Spinal cord (tissue), 10 donors: ENCODE results near the gene CWC27. TPM values are rescaled to one million over a fixed set of nuclear protein-coding genes. Genes with fewer than 3 reads are reported as not detected.
"Not testable (repeated sequence)": the region's sequence is repeated elsewhere in the genome, so short reads cannot be mapped to it uniquely, and the experiment has no call there.

Source experiments
- DNase-seq, 6 donors: peaks; one replicate each; pipeline versions ENCODE4 v3.0.0 to v3.0.0-alpha.2; 2013 to 2015; ENCODE audit warnings: low spot score in 6 of 6, low read depth in 4 of 6
- H3K27ac ChIP-seq: one replicate; pipeline ENCODE4 v1.5.1; 2013; ENCODE audit warnings: low read depth, low read length, control low read depth
- H3K27me3 ChIP-seq: one replicate; pipeline ENCODE4 v1.6.1; 2013; ENCODE audit warnings: low read length; ENCODE audit not compliant: control insufficient read depth, insufficient read depth
- H3K36me3 ChIP-seq: one replicate; pipeline ENCODE4 v1.6.1; 2013; ENCODE audit warnings: low read length; ENCODE audit not compliant: control insufficient read depth, insufficient read depth
- H3K4me1 ChIP-seq: one replicate; pipeline ENCODE4 v1.6.1; 2013; ENCODE audit warnings: low read length; ENCODE audit not compliant: control insufficient read depth, insufficient read depth
- H3K4me3 ChIP-seq: one replicate; pipeline ENCODE4 v1.5.1; 2013; ENCODE audit warnings: low read depth, low read length, control low read depth
- H3K9me3 ChIP-seq: one replicate; pipeline ENCODE4 v1.6.1; 2013; ENCODE audit warnings: low read length; ENCODE audit not compliant: control insufficient read depth, insufficient read depth
- WGBS: methylation state at CpG from one replicate; pipeline ENCODE4 v1.1.5; 2013; ENCODE audit warnings: missing lambda C conversion rate; ENCODE audit not compliant: insufficient coverage; 5-methylcytosine and 5-hydroxymethylcytosine counted together
- polyA plus RNA-seq, 2 donors: library from polyadenylated mRNA; unstranded; fragments of 120-200 nt; gene quantifications; one replicate each; pipeline ENCODE4 v1.2.1, GENCODE V29; 2013; ENCODE audit not compliant: insufficient read length in 2 of 2
- total RNA-seq, 2 donors: library from RNA; depleted of rRNA in 1 of 2; stranded (reverse); fragments of 120-200 nt in 1 of 2; fragments of >200 nt in 1 of 2; gene quantifications; one replicate each; pipeline versions ENCODE4 v1.2.3 to v1.2.4, GENCODE V29; 2013 to 2014
- donor health status: healthy.

Gene CWC27
- total and polyA plus RNA-seq, 4 donors: 18.5 to 30.3 (median 22.0) TPM

DNA sequence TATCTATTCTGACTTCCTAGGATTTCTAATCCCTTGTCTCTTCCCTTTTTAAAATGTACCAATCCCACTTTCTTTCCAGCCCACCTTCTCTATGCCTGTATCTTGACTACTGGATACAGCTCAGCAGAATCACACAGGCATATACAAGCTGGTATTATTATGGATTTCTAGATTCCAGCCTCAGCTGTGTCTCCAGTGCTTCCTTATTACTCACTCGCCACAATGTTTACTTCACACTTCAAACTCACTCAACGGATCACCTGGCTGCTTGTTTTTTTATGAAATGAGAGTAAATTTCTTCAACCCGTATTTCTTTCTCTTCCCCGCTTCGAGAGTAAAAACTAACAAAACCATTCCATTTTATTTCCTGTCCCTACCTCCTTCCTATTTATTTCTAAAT lies 38.8 kb downstream of the CWC27 start:
- Histone ChIP-seq H3K9me3 (no peaks in the 10 kb centered on the region), H3K4me3 (no peak overlapping the region), H3K4me1 (no peaks in the 10 kb centered on the region), H3K27me3 (no peaks in the 10 kb centered on the region), H3K36me3 (peaks cover 2% of the 10 kb centered on the region), H3K27ac (no peak overlapping the region)
- WGBS: 90% methylated on average over 3 of the region's 5 CpGs
- DNase-seq: no peak

DNA sequence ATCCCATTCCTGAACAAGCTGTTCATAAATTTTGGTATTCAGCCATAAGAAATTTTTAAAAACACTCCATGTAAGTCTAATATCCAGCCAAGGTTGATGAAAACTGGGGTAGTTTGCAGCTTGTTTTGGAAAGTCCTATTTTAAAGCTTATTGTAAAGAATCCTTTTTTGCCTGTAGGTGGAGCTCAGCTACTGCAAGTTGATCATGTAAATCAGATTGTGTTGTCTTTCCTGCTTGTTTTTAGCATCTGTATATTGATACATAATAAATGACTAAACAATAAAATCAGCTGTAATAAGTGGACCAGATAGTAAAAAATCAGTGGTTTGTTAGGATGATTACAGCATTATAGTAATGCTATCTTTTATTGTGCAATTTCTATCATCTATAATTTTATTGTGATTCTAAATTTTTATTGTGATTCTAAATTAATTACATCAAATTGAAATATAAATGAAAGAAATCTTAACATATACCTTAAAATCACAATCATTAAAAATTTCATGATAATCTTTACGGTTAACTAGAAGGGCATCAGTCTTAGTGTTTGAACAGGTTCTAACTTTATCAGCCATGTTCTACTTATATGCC lies 42.4 kb downstream of the CWC27 start:
- no CpG with 5 or more reads among the region's 1 CpG for WGBS
- peak in 5 of 6 donors; percentile 33 to 90 (median 44) for DNase-seq
- no peaks in the 10 kb centered on the region for H3K9me3 ChIP-seq

GRCh38 chr5:64814073-64814472 lies 45.3 kb downstream of the CWC27 start:
- H3K36me3 ChIP-seq: no peaks in the 10 kb centered on the region
- no peaks in the 10 kb centered on the region for H3K9me3 ChIP-seq
- no peak for DNase-seq
- no peaks in the 10 kb centered on the region for H3K27me3 ChIP-seq
- H3K4me1 ChIP-seq: no peaks in the 10 kb centered on the region
- no peak overlapping the region for H3K27ac ChIP-seq
- no peak overlapping the region for H3K4me3 ChIP-seq
- no CpG with 5 or more reads among the region's 2 CpGs for WGBS

More for the DNA sequence above, 42.4 kb downstream of the CWC27 start:
- no peaks in the 10 kb centered on the region for H3K36me3 ChIP-seq
- H3K4me1 ChIP-seq: no peaks in the 10 kb centered on the region
- H3K4me3 ChIP-seq: no peak overlapping the region
- no peaks in the 10 kb centered on the region for H3K27me3 ChIP-seq
- H3K27ac ChIP-seq: no peak overlapping the region

DNA sequence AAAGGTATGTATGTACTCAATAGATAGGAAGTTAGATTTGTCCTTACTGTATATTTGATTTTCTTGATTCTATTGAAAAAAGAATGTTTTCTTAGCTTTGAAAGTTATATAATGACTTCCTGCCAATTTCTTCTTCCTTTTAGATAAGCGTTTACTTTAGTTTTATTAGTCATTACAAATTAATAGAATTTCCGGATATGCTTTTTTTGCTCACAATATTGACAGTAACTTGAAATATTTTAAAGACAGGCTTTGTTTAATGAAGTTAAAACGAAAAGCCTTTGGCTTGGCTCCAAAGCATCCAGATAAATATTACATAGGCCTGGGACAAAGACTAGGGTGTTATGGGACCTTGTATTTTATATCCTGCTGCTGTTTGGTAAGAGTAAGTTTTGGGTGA lies 49.5 kb downstream of the CWC27 start:
- no peaks in the 10 kb centered on the region for H3K27me3 ChIP-seq
- no CpG with 5 or more reads among the region's 3 CpGs for WGBS
- H3K36me3 ChIP-seq: no peaks in the 10 kb centered on the region
- DNase-seq: no peak
- H3K27ac ChIP-seq: no peak overlapping the region
- no peak overlapping the region for H3K4me3 ChIP-seq
- H3K9me3 ChIP-seq: no peaks in the 10 kb centered on the region
- H3K4me1 ChIP-seq: no peaks in the 10 kb centered on the region

DNA sequence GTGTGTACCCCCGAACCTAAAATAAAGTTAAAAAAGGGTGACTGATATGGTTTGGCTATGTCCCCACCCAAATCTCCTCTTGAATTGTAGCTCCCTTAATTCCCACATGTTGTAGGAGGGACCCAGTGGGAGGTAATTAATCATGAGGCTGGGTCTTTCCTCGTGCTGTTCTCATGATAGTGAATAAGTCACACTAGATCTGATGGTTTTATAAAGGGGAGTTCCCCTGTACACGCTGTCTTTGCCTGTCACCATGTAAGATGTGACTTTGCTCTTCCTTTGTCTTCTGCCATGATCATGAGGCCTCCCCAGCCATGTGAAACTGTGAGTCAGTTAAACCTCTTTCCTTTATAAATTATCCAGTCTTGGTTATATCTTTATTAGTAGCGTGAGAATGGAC lies 50.6 kb downstream of the CWC27 start:
- DNase-seq, H3K9me3 ChIP-seq, H3K4me1 ChIP-seq, H3K27ac ChIP-seq, H3K27me3 ChIP-seq, H3K4me3 ChIP-seq, H3K36me3 ChIP-seq: not testable (repeated sequence)
- 20% methylated on average over 1 of the region's 4 CpGs for WGBS

DNA sequence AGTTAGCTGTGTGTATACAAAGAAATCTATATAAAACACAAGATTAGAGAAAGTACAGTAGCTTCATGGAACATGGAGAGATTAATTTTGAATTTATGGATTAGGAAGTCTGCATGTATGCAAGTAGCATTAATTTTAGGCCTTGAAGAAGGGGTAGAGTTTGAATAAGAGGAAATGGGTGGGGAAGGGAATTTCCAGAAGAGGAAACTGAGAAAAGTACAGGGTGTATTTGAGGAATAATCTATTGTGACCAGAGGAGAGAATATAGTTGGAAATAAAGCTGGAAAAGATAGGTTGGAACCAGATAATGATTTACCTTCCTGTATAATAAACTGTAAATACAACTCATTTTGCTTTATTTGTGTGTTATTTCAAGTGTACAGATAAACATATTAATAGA lies 53.6 kb downstream of the CWC27 start:
- Histone ChIP-seq H3K9me3 (no peaks in the 10 kb centered on the region), H3K4me1 (no peaks in the 10 kb centered on the region), H3K36me3 (no peaks in the 10 kb centered on the region), H3K4me3 (no peak overlapping the region), H3K27ac (no peak overlapping the region), H3K27me3 (no peaks in the 10 kb centered on the region)
- no peak for DNase-seq

DNA sequence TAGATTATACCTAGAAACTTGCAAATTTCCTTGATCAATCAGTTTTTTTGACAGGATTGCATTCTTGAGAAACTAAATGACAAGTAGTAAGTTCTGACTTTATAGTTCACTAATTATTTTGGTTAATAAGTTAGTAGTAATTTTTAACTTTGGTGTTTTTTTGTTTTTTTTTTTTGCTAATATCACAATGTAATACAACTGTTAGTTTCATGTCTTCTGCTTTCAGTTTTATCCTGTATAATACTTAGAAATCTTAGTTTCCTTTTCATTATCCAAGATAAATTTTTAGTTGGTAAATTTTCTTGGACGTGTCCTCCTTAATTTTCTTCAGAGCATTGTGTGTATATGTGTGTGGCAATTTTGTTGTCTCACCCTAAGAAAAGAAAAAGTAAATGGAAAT lies 57.8 kb downstream of the CWC27 start:
- no peaks in the 10 kb centered on the region for H3K9me3 ChIP-seq
- no peak for DNase-seq
- no peaks in the 10 kb centered on the region for H3K36me3 ChIP-seq
- no peaks in the 10 kb centered on the region for H3K4me1 ChIP-seq
- H3K4me3 ChIP-seq: no peak overlapping the region
- no peaks in the 10 kb centered on the region for H3K27me3 ChIP-seq
- H3K27ac ChIP-seq: no peak overlapping the region
- WGBS: no CpG with 5 or more reads among the region's 1 CpG

GRCh38 chr5:64827703-64828102 lies 59.0 kb downstream of the CWC27 start:
- no peaks in the 10 kb centered on the region for H3K36me3 ChIP-seq
- H3K4me1 ChIP-seq: no peaks in the 10 kb centered on the region
- no peak overlapping the region for H3K27ac ChIP-seq
- DNase-seq: no peak
- no peaks in the 10 kb centered on the region for H3K27me3 ChIP-seq
- WGBS: 100% methylated on average over 1 of the region's 4 CpGs
- H3K4me3 ChIP-seq: no peak overlapping the region
- H3K9me3 ChIP-seq: no peaks in the 10 kb centered on the region

- H3K36me3 ChIP-seq, DNase-seq, H3K9me3 ChIP-seq, H3K27me3 ChIP-seq, H3K4me1 ChIP-seq, H3K27ac ChIP-seq, H3K4me3 ChIP-seq: not testable (repeated sequence)
These were observed 61.9 kb downstream of the CWC27 start for GRCh38 chr5:64830650-64831049.

DNA sequence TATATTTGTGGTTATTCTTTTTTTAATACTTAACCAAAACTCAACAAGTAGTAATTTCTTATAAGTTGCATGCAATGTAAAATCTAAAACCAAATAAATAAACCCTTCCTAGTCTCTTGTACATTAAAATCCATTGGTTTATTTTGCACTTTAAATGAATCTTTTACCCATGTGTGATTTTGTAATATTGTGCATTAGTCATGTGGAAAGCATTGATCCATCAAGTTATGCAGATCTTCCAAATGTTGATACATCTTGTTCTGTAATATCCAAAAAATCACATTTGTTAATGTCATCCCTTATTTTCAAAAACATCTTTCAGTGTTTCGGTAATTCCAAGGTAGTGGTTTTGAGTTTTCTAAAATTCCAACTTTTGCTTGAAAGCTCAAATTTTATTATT lies 63.3 kb downstream of the CWC27 start:
- no peaks in the 10 kb centered on the region for H3K27me3 ChIP-seq
- no peak overlapping the region for H3K4me3 ChIP-seq
- no peak overlapping the region for H3K27ac ChIP-seq
- WGBS: no CpG with 5 or more reads among the region's 1 CpG
- DNase-seq: no peak
- H3K9me3 ChIP-seq: no peaks in the 10 kb centered on the region
- H3K4me1 ChIP-seq: no peaks in the 10 kb centered on the region
- H3K36me3 ChIP-seq: no peaks in the 10 kb centered on the region
